Muscle layer of duodenum (tissue), 2 donors: ENCODE measurements around the gene GPR150.

Experiments
- H3K27ac ChIP-seq: one replicate; pipeline ENCODE4 v1.7.0; 2013; ENCODE audit warnings: mild to moderate bottlenecking, low read length
- H3K27me3 ChIP-seq: one replicate; pipeline ENCODE4 v1.7.0; 2013; ENCODE audit warnings: low read depth, mild to moderate bottlenecking, control low read depth, low read length
- H3K36me3 ChIP-seq, 2 donors: one replicate each; pipeline ENCODE4 v1.7.0; 2013; ENCODE audit warnings: low read length in 2 of 2, control low read depth in 1 of 2, mild to moderate bottlenecking in 1 of 2; ENCODE audit not compliant: insufficient read depth in 2 of 2, control insufficient read depth in 1 of 2
- H3K4me1 ChIP-seq, 2 donors: one replicate each; pipeline ENCODE4 v1.7.0; 2013; ENCODE audit warnings: low read length in 2 of 2, mild to moderate bottlenecking in 2 of 2, control low read depth in 1 of 2, moderate library complexity in 1 of 2; ENCODE audit not compliant: insufficient read depth in 2 of 2, control insufficient read depth in 1 of 2
- H3K4me3 ChIP-seq, 2 donors: one replicate each; pipeline ENCODE4 v1.7.0; 2013; ENCODE audit warnings: low read length in 2 of 2, low read depth in 1 of 2, mild to moderate bottlenecking in 1 of 2
- H3K9me3 ChIP-seq, 2 donors: one replicate each; pipeline ENCODE4 v1.7.0; 2013; ENCODE audit warnings: low read length in 2 of 2, control low read depth in 1 of 2, mild to moderate bottlenecking in 1 of 2; ENCODE audit not compliant: control insufficient read depth in 1 of 2
- donor health status: healthy.

The GPR150 gene

DNA sequence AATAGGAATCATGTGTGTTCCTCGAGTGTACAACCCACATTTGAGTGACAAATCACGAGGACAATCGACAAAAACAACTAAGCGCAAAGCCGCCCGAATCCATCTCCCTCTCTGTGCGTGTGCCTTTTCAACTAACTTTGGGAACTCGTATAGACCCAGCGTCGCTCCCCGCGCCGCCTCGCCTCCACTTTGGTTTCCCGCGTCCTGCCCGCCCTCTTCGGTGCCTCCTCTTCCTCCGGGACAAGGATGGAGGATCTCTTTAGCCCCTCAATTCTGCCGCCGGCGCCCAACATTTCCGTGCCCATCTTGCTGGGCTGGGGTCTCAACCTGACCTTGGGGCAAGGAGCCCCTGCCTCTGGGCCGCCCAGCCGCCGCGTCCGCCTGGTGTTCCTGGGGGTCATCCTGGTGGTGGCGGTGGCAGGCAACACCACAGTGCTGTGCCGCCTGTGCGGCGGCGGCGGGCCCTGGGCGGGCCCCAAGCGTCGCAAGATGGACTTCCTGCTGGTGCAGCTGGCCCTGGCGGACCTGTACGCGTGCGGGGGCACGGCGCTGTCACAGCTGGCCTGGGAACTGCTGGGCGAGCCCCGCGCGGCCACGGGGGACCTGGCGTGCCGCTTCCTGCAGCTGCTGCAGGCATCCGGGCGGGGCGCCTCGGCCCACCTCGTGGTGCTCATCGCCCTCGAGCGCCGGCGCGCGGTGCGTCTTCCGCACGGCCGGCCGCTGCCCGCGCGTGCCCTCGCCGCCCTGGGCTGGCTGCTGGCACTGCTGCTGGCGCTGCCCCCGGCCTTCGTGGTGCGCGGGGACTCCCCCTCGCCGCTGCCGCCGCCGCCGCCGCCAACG, at the start of gene GPR150:
Gene GPR150 (plus strand): TSS at position 58 of the 840 bp plus-strand sequence. CDS start 189 bp downstream, at position 247.
- Histone ChIP-seq H3K27ac (no peak within 1 kb of the TSS), H3K9me3 (no peaks in the 10 kb centered on the region), H3K36me3 (no peaks in the 10 kb centered on the region), H3K4me3 (peak within 1 kb of the TSS; percentile 65 to 73), H3K4me1 (peaks cover 4 to 8% of the 10 kb centered on the region in 2 donors), H3K27me3 (peaks cover 4% of the 10 kb centered on the region)

- H3K9me3 ChIP-seq = peaks cover 0 to 4% of the 10 kb centered on the region in 2 donors
- no peaks in the 10 kb centered on the region for H3K27me3 ChIP-seq
- H3K36me3 ChIP-seq = peaks cover 5 to 10% of the 10 kb centered on the region in 2 donors
- H3K4me3 ChIP-seq = no peak overlapping the region
- no peaks in the 10 kb centered on the region for H3K4me1 ChIP-seq
- H3K27ac ChIP-seq = no peak overlapping the region
These were observed 47.9 kb upstream of the GPR150 start for GRCh38 chr5:95572016-95572415.

DNA sequence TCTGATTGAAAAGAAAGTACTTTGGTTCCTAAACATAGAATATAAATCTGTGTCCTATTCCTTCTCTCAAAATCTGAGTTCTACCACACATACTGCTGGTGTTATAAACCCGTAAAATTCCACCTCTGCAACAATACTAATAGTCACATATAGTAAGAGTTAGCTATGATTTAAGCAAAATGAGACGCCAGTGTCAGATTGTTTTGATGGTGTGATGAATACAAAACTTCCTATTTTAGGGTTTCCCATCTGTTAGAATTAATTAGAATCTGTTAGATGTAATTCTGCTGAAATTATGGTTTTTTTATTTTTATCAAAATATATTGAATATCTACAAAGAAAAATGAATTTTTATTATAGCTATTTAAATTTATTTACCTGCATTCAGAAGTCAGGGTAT, 38.3 kb upstream of the GPR150 start:
- no peaks in the 10 kb centered on the region for H3K27me3 ChIP-seq
- H3K9me3 ChIP-seq = no peaks in the 10 kb centered on the region
- no peak overlapping the region for H3K27ac ChIP-seq
- H3K36me3 ChIP-seq = no peaks in the 10 kb centered on the region
- H3K4me3 ChIP-seq = no peak overlapping the region
- H3K4me1 ChIP-seq = no peaks in the 10 kb centered on the region

GRCh38 chr5:95583992-95584391, 35.9 kb upstream of the GPR150 start:
- no peaks in the 10 kb centered on the region for H3K9me3 ChIP-seq
- H3K36me3 ChIP-seq = no peaks in the 10 kb centered on the region

DNA sequence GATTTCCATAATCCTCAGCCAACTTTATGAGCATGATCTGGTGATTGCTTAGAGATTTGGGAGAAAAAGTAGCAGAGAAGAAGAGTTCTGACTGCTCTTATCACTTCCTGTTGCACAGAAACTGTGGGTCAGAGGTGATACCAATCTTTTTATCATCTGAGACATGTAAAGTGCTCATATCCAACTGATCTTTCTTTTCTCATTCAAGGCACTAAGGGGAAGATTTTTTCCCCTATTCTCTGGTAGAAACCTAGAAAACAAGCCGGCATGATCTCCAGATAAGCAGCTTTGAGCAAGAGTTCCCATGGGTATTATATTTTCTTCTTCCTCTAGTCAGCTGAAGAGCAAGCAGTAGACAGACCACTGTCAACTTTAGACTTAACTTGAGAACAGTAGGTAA, 29.0 kb upstream of the GPR150 start:
- Histone ChIP-seq H3K9me3 (no peaks in the 10 kb centered on the region), H3K27ac (no peak overlapping the region), H3K4me1 (no peaks in the 10 kb centered on the region), H3K4me3 (no peak overlapping the region), H3K36me3 (no peaks in the 10 kb centered on the region), H3K27me3 (no peaks in the 10 kb centered on the region)

More at GRCh38 chr5:95583992-95584391, 35.9 kb upstream of the GPR150 start:
- Histone ChIP-seq H3K27ac (no peak overlapping the region), H3K4me3 (no peak overlapping the region), H3K27me3 (no peaks in the 10 kb centered on the region), H3K4me1 (no peaks in the 10 kb centered on the region)

GRCh38 chr5:95591490-95591901, 28.4 kb upstream of the GPR150 start:
- Histone ChIP-seq H3K27me3 (no peaks in the 10 kb centered on the region), H3K4me1 (no peaks in the 10 kb centered on the region), H3K4me3 (no peak overlapping the region), H3K27ac (no peak overlapping the region), H3K36me3 (no peaks in the 10 kb centered on the region), H3K9me3 (no peaks in the 10 kb centered on the region)

DNA sequence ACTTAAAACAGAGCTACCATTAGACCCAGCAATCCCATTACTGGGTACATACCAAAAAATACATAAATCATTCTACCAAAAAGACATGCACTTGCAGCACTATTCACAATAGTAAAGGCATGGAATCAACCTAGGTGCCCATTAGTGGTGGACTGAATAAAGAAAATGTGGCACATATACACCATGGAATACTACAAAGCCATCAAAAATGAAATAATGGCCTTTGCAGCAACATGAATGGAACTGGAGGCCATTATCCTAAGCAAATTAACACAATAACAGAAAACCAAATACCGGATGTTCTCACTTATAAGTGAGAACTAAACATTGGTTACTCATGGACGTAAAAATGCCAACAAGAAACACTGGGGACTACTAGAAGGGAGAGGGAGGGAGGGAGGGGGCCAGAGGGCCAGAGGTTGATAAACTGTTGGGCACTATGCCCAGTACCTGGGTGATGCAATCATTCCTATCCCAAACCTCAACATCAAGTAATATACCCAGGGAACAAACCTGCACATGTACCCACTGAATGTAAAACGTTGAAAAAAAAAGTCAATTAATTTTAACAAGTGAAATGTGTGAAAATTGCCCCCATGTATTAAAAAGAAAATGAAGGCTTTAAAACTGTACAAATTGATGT, 24.5 kb upstream of the GPR150 start:
- H3K27me3 ChIP-seq = no peaks in the 10 kb centered on the region
- H3K36me3 ChIP-seq = no peaks in the 10 kb centered on the region
- H3K27ac ChIP-seq = no peak overlapping the region
- H3K4me1 ChIP-seq = no peaks in the 10 kb centered on the region
- no peaks in the 10 kb centered on the region for H3K9me3 ChIP-seq
- H3K4me3 ChIP-seq = no peak overlapping the region

DNA sequence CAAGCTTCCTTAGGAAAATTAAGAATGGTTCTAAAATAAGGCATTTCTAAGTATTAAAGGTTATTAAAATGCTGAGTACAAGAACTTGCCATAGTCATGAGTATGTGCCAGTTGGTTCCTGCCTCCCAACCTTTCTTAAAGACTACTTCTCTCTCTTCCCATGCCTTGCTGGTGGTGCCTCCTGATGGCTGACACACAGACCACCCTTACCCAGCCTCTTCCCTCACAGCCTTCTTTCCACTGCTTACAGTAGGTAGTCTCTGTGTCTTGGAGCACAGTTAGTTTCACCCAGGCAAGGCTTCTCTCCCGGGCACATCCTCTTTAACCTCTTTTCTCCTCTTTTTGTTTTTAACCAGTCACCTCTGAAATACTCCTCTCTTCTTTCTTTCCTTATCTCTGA, 20.6 kb upstream of the GPR150 start:
- no peaks in the 10 kb centered on the region for H3K4me1 ChIP-seq
- H3K4me3 ChIP-seq = no peak overlapping the region
- no peaks in the 10 kb centered on the region for H3K9me3 ChIP-seq
- no peaks in the 10 kb centered on the region for H3K27me3 ChIP-seq
- H3K36me3 ChIP-seq = no peaks in the 10 kb centered on the region
- H3K27ac ChIP-seq = no peak overlapping the region

- no peak overlapping the region for H3K27ac ChIP-seq
- no peaks in the 10 kb centered on the region for H3K4me1 ChIP-seq
- no peaks in the 10 kb centered on the region for H3K9me3 ChIP-seq
- no peaks in the 10 kb centered on the region for H3K36me3 ChIP-seq
- H3K27me3 ChIP-seq = no peaks in the 10 kb centered on the region
- no peak overlapping the region for H3K4me3 ChIP-seq
These were observed 19.3 kb upstream of the GPR150 start for GRCh38 chr5:95600557-95600956.

- Histone ChIP-seq H3K9me3 (no peaks in the 10 kb centered on the region), H3K27ac (no peak overlapping the region), H3K4me3 (no peak overlapping the region), H3K4me1 (no peaks in the 10 kb centered on the region), H3K36me3 (no peaks in the 10 kb centered on the region), H3K27me3 (no peaks in the 10 kb centered on the region)
These were observed 14.1 kb upstream of the GPR150 start for GRCh38 chr5:95605786-95606185.

DNA sequence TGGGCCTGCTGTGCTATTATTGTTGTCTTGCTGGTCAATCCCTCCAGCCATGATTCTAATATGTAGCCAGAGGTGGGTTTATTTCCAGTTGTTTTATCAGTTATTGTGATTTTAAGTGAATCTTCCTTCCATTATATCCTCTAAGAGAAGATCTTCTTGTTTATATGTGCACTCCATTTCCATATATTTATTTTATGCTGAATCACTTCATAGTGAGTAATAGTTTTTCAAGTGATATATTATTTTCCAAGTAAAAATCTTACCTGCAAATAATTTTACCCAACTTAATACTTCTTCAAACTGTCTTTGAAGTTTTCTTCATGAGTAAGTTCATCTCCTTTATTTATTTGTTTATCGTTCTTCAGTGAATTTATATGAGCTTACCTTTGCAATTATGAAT, 13.5 kb upstream of the GPR150 start:
- no peak overlapping the region for H3K4me3 ChIP-seq
- H3K36me3 ChIP-seq = no peaks in the 10 kb centered on the region
- no peaks in the 10 kb centered on the region for H3K27me3 ChIP-seq
- no peaks in the 10 kb centered on the region for H3K4me1 ChIP-seq
- H3K9me3 ChIP-seq = no peaks in the 10 kb centered on the region
- H3K27ac ChIP-seq = no peak overlapping the region
